C4-2B (cell line): Measurements from ENCODE around the gene STAT5A.
"Not testable (repeated sequence)": the region's sequence is repeated elsewhere in the genome, so short reads cannot be mapped to it uniquely, and the experiment has no call there.

ENCODE experiments used
- H3K27ac ChIP-seq: fragments of 450-650 bp; 2 replicates; pipeline ENCODE4 v1.5.1; 2017
- ZFX ChIP-seq: fragments of 450-650 bp; IDR thresholded peaks from 2 replicates; pipeline ENCODE4 v1.6.1; 2017
- TF ChIP-seq, protein P1 (sequence below): fragments of 450-650 bp; conservative IDR thresholded peaks from 2 replicates; pipeline ENCODE4 v1.5.1; 2017; ENCODE audit warnings: mild to moderate bottlenecking

Gene STAT5A

GRCh38 chr17:42347198-42347597 lies 58.9 kb downstream of the STAT5A start:
- no peak for TF ChIP-seq ZFX
- TF ChIP-seq, protein P1, sequence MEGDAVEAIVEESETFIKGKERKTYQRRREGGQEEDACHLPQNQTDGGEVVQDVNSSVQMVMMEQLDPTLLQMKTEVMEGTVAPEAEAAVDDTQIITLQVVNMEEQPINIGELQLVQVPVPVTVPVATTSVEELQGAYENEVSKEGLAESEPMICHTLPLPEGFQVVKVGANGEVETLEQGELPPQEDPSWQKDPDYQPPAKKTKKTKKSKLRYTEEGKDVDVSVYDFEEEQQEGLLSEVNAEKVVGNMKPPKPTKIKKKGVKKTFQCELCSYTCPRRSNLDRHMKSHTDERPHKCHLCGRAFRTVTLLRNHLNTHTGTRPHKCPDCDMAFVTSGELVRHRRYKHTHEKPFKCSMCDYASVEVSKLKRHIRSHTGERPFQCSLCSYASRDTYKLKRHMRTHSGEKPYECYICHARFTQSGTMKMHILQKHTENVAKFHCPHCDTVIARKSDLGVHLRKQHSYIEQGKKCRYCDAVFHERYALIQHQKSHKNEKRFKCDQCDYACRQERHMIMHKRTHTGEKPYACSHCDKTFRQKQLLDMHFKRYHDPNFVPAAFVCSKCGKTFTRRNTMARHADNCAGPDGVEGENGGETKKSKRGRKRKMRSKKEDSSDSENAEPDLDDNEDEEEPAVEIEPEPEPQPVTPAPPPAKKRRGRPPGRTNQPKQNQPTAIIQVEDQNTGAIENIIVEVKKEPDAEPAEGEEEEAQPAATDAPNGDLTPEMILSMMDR, result no peak
- H3K27ac ChIP-seq, result peak overlapping the region; percentile 69

- peak overlapping the region; percentile 69 for H3K27ac ChIP-seq
- TF ChIP-seq, protein P1, result no peak
- TF ChIP-seq ZFX, result no peak
These were observed 59.3 kb downstream of the STAT5A start for GRCh38 chr17:42347606-42348005.

DNA sequence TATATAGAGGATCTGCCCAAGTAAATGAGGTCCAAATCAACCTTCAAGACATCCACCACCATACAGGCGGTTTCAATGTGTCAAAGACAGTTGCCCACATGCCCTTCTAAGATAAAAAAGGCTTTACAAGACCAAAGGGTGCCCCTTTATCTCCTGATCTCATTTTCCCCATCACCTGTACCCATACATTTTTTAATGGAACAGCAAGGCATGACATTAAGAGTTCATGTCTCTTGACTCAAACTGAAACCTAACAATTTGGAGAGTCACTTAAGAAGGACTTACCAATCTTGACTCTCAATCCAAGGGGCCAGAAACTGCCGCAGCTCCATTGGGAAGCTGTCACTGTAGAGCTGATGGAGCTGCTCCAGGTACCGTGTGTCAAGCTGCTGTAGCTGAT lies 59.8 kb downstream of the STAT5A start:
- TF ChIP-seq, protein P1, result no peak
- TF ChIP-seq ZFX, result no peak
- no peak overlapping the region for H3K27ac ChIP-seq

DNA sequence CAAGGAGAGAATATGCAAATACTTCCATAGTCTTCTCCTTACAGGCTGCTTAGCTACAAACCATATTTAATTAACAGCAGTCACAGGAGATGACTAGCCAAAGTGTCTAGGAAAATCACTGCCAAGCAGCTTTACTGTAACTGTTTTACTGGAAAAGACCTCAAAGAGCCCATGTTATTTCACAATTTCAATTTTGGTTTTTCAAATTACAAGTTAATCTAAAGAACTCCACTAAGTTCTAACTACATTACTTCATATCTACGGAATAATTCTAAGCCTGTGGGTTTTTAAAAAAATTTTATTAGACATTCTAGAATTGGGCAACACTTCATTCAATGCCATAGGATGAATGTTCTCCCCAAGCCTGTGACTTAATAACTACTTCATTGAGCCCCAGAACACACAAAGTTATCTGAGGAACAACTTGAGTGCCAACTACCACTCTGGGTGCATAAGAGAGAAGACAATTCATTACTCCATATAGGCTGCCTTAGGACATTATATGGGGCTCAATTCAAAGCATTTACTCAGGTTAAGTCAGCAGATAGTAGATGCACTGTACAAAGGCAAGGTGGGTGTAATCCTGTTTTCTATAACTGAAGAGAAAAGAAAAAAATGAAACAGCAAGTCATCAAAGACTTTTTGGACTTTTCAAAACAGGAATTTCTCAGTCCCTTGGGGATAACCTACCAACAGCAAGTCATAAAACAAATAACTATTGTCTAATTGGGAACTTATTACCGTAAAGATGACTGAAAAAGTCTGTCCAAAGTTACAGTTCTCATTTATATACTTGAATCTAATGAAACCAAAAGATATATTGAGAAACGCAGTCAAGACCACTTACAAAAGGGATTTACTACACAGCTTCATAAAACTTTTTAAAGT lies 66.9 kb downstream of the STAT5A start:
- TF ChIP-seq, protein P1, result no peak
- TF ChIP-seq ZFX, result no peak
- no peak overlapping the region for H3K27ac ChIP-seq

- no peak for TF ChIP-seq ZFX
- H3K27ac ChIP-seq, result no peak overlapping the region
These were observed 70.1 kb downstream of the STAT5A start for GRCh38 chr17:42358434-42358833.

DNA sequence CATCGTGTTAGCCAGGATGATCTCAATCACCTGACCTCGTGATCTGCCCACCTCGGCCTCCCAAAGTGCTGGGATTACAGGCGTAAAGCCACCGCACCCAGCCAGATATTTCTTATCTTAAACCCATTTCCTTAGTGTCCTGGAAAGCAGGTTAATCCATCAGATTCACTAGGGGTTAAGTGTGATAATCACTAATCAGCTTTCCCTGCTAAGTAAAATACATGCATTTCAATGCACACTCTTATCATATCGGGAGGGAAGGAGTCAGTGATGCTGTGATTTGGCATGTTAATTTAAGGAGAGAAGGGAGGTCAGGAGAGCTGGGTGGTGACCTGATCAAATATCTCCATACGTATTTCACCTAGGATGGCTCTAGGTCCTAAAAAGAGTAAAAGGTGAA lies 70.8 kb downstream of the STAT5A start:
- H3K27ac ChIP-seq, result no peak overlapping the region
- TF ChIP-seq, protein P1, result no peak
- no peak for TF ChIP-seq ZFX

DNA sequence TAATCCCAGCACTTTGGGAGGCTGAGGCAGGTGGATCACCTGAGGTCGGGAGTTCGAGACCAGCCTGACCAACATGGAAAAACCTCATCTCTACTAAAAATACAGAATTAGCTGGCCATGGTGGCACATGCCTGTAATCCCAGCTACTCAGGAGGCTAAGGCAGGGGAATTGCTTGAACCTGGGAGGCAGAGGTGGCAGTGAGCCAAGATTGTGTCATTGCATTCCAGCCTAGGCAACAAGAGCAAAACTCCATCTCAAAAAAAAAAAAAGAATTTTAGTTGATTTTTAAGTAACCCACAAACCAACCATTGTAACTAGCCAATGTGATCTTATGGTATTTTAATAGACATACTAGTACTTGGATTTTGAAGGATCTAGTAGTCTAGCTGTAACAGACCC lies 72.1 kb downstream of the STAT5A start:
- H3K27ac ChIP-seq, result not testable (repeated sequence)
